Activated CD4-positive, CD25-positive, alpha-beta regulatory T cell treated with anti-CD3 and anti-CD28 coated beads, Interleukin-2, amount 50 U/mL, for 72 hours (primary cell): ENCODE measurements around the gene ABHD5.

Experiments used
- DNase-seq: peaks from one replicate; pipeline ENCODE4 v3.0.0; 2021

ABHD5 gene

GRCh38 chr3:43686333-43686699 is 4.4 kb upstream of the ABHD5 start:
- DNase-seq, result no peak

GRCh38 chr3:43686700-43687498 is 3.8 kb upstream of the ABHD5 start:
- DNase-seq, result no peak

DNA sequence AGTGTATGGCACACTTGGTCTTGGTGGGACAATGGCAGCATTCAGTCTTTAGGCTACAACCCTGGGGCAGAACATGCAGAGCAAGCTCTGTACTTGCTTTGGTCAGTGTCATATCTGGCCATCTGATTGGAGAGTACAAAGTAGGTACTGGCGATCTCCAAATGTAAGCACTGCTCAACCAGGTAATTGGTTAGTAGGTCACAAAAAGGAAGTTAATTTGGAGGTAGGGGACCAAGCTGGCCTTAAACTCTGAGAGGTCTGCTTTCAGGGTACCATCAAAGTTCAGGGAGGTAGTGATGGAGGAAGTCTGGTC is 3.3 kb upstream of the ABHD5 start:
- no peak for DNase-seq

GRCh38 chr3:43688245-43688650 is 2.5 kb upstream of the ABHD5 start:
- DNase-seq, result no peak

DNA sequence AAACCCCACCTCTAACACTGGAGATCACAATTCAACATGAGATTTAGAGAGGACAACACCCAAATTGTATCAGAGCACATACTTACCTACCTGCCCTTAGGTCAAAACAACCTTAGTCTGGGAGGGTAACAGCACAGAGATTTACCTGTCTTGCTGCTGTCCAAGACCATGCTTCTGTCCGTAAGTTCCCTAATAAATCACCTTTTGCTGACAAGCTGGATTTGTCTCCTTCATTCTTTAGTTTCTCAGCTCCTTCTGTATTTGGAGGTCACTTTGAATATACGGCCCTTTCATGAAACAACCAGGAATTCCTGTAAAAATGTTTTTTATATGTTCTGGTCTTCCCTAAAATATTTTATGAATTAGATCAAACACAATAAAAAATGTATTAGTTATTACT is 1.6 kb upstream of the ABHD5 start:
- no peak for DNase-seq

DNA sequence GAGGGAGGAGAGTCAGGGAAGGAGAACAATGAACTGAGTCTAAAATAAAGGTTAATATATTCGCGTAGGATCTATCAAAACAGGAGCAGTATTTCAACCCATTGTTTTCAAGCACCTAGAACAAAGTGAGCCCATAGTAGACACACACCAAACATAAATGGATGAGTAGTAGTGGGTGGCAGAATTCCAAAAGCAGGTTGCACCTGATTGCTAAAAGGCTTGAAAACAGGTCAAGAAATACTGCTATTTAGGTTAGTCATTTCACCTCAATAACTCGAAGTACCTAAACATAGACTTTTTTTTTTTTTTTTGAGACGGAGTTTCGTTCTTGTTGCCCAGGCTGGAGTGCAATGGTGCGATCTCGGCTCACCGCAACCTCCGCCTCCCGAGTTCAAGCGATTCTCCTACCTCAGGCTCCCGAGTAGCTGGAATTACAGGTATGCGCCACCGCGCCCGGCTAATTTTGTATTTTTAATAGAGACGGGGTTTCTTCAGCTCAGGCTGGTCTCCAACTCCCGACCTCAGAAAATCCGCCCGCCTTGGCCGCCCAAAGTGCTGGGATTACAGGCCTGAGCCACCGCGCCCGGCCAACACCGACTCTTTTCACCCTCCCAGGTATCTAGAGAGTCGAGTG is 855 bp upstream of the ABHD5 start:
- no peak for DNase-seq

- DNase-seq, result peak; percentile 62
These were observed 620 bp downstream of the ABHD5 start for GRCh38 chr3:43691120-43691995.

- no peak for DNase-seq
These were observed 1.5 kb downstream of the ABHD5 start for GRCh38 chr3:43692085-43692855.

DNA sequence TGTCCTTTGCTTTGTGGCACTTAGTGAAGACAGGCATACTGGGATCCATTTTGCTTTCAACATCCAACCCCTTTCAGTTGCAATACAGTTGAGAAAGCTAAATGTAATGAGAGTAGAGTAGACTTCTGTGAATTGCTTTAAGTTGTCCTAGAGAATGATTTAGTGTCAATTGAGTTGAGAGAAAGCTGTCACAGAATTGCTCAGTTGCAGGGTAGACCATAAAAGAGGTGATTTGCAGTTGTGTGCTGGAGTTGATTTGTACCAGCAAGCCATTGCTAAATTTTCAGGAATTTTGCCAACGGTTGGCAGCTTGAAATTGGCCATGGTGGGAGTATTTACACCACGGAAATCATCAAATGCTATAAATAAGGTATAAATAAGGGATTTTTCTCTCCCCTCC is 2.2 kb downstream of the ABHD5 start:
- no peak for DNase-seq

DNA sequence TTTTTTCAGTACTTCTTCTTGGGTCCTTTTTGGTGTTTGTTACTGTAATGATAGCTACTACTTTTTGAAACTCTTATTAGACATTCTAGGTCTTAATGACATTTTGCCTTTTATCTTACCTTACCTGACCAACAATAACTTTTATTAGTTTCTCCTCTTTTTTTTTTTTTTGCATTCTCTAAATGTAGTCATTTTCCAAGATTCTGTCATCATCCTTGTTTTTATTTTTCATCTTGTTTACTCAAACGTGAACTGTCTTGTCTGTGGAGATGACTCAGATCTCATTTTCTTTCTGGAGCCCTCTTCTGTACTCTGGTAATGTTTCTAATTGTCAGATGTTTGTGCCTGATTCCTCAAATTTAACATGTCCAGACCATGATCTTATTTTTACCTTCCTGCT is 2.9 kb downstream of the ABHD5 start:
- DNase-seq, result no peak

DNA sequence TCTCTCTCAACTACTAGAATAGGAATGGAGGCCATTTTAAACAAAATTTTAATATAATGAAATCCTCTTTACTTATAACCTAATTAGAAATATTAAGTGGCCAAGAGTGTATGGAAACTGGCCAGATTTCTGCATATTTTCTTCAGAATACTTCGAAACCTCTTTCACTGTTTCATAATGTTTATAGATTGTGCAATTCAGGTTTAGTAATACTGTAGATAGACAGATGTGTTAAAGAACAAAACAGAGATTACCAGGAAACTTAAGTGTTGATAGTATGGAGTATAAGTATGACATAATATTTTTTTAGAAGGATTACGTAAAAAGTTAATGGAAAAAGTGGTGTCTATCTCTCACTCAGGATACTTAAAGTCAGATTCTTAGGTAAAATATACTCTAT is 4.7 kb downstream of the ABHD5 start:
- DNase-seq, result no peak

DNA sequence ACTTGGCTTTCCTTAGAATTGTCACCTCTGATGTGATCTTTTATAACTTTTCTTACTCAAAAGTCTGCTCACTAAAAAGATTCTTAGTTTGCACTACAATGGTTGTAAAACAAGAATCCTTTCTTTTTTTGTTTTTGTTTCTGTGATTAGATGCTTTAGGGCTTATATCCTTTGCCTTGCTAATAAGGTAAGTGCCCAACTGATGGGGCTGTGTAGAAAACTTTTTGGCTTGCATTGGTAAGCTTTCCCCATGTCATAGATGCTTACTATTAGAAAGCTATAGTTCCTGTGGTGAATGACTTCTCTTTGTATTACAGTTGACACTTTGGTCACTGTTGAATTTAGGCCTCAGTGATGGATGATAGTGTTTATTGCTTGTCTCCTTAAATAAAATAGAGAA is 5.1 kb downstream of the ABHD5 start:
- DNase-seq, result no peak

DNA sequence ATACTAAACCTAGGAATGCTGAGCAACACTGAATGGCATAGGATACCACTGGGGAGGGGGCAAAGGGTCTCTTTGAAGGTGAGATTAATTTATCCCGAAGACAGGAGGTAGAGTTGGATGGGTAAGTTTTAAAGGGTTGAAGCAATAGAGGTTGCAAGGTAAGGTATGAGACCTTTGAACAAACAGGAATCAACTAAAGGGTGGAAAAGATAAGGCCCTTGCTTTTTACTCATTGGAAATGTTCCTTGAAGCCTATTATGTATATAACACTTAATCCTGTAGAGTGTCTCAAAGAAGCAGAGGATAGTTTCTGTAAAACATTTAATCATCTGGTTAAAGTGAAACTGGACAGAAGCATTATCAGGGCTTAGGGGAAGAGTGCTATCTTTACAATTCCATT is 5.7 kb downstream of the ABHD5 start:
- DNase-seq, result no peak

DNA sequence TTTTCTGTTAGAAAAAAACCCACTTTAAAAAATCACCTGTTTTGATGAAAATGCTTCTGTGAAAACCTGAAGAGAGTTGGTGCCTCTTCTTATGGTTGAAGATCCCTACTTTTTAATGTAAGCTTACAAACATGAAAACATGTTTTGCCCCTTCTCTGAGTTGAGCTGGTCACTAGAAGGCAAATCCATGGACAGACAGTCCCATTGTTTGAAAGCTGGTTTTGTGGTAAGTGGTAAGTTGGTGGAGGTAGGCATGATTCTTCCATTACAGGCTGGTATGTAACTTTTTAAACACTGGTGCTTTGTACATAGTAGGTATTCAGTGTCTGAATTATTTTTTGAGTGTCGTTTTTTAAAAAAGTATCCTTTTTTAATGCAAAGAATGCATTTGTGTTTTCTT is 6.1 kb downstream of the ABHD5 start:
- DNase-seq, result no peak

DNA sequence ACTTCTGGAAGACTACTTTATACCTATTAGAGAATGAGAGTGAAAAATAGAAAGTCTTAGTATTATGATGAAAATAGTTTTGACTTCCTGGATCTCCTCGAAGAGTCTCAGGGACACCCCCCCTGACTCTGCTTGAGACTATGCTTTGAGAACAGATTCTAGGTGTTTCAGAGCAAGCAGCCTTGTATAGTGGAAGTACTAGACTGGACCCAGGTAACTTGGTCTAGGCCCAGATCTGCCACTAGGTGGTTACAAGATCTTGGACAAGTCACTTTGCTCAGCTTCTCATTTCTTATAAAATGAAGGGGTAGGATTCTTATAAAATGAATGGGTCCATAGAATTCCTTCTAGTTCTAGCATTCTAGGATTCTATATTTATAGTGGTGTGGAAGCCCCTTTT is 9.1 kb downstream of the ABHD5 start:
- DNase-seq, result no peak

DNA sequence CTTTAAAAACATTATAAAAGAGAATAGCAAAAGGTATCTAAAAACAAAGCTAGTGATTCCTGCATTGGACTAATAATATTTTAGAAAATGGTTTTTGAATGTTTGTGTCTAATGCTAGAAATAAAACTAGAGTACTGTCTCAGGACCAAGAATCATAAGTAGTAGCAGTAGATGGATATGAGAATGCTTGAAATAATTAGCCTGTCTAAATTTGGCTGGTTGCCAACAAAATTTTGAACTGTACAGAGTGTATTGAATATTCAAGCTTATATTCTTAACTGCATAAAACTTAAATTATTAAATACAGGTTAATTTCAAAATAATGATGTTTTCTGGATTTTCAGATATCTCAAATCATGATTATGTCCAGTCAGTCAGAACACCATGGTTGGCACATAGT is 14.0 kb downstream of the ABHD5 start:
- DNase-seq, result no peak

- DNase-seq, result no peak
These were observed 15.6 kb downstream of the ABHD5 start for GRCh38 chr3:43706342-43706741.

DNA sequence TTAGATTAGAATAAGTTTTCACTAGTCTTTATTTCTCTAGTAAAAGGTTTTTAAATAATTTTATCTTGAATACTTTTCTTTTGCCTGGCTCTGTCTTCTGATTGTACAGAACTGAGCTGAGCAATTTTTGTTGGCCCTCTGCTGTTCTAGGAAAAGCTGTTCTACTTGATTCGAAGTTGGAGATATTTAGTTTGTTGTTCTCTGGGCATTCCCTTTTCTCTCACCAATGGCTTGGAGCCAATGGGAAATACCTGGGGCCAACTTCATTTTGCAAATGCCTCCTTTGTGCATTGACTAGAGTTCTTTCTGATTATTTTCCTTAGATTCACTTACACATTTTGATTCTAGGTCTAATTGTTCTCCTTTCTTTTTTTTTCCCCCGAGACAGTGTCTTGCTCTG is 16.5 kb downstream of the ABHD5 start:
- DNase-seq, result no peak

DNA sequence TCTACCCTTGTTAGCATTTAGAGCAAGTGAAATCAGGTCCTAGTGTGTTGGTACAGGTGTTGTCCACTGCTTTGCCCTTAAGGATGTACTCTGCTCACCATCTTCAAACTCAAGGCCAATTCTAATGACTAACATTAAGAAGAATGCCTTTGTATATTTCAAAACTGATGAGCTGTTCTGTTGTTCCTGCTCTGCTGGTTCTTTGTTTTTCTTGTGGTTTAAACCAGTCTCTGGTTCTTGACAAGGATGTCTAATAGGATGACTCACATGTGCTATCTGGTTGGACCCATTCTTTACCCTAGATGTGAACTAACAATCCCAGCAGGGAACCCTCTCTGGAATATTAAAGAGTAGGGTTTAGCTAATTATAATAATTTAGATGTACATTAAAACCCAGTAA is 17.3 kb downstream of the ABHD5 start:
- DNase-seq, result no peak

DNA sequence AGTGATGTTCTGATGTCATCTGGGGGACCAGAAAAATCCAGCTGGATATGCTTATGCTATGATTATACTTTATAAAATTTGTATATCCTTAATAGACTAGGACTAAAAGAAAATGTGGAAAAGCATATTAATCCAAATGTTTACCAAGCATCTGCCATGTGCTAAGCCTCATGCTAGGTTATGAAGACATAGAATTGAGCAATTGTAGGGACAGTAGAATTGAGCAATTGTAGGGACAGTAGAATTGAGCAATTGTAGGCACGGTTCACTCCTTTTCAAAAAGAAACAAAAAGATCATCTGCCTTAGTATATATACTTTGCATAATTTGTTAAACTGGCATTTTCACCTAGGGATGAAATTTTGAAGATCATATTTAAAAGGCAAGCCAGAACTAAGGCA is 18.3 kb downstream of the ABHD5 start:
- no peak for DNase-seq

DNA sequence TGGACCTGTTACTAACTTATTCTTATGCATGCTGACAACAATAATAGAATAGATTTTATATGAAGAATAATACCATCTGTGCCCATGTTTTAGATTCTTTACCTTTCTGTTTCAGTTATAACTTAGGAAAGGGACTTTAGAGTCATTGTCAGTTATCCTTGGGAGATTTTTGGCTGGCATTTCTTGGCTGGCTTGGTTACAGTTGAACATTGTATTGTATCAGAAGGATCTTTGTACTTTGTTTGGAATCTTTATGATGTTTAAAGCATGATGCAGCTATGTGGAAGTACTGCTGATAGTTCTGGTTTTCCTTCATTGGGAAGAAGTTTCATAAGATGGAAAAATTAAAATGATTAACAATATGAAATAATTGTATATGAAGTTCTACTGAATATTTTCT is 19.9 kb downstream of the ABHD5 start:
- no peak for DNase-seq

- DNase-seq, result no peak
These were observed 27.6 kb downstream of the ABHD5 start for GRCh38 chr3:43718296-43718695.

- DNase-seq, result no peak
These were observed 32.5 kb downstream of the ABHD5 start for GRCh38 chr3:43723121-43723734.
